ENCODE results near the gene UPB1. TPM values are rescaled to one million over a fixed set of nuclear protein-coding genes. Genes with fewer than 3 reads are reported as not detected.

The UPB1 gene
- total and polyA plus RNA-seq, 9 of the 15 experiments (the other 6 are each of a cell fraction or from before 2014, with no cell fraction given): 0.06 to 0.11 TPM; not detected in 7

DNA sequence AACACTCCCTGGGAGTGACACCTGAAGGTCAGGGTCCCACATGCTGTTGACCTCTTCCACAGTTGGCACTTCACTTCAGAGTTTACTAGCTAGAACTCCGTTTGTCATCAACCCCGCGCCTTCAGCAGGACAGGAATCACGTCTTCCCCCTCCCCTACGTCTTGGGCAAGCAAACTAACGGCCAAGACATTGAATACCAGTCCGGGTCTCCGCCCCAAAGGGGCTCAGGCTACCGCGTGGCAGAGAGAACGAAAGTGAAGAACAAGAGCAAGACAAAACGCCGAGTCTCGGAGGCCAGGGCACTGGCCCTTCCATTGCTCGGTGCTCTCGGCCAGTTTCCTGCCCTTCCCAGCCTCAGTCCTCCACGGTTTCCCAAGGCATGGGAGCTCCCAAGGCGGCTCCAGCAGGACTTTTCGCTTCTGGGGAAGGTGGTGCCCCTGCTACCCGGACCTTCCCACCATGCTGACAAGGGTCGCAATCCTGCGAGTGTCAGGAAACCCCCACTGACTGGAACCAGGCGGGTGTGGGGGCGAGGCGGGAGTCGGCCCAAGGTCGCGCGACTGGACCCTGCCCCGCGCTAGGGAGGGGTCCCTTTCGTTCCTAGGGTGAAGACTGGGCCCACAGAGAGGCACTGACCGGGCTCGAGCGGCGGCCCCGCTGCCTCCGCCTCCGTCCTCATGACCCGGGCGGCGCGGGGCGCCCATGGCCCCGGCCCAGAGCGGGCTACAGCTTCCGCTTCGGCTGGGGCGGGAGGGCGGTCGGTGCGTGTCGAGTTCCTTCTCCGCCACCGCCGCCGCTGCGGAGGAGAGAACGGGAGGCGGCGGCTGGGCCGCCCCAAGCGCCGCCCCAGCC, 59.4 kb downstream of the UPB1 start, which contains the start of gene GUCD1 (continued):
- peak in 2 of 3 experiments; percentile 31 to 40 for TF ChIP-seq YY1 (IDR thresholded peaks at IDR 0.05; ENCODE audit: borderline replicate concordance in 1 of 3, control insufficient read depth in 1 of 3, extremely low read depth in 1 of 3, insufficient read depth in 3 of 3, insufficient read length in 1 of 3, insufficient replicate concordance in 2 of 3, low read depth in 1 of 3, low read length in 2 of 3)
- no peak for TF ChIP-seq TEAD1 (CRISPR knock-in tag; IDR thresholded peaks at IDR 0.05)
- TF ChIP-seq CTBP1 (IDR thresholded peaks at IDR 0.05; ENCODE audit: borderline replicate concordance): no peak
- TF ChIP-seq HMGN3 (IDR thresholded peaks at IDR 0.05; ENCODE audit: borderline replicate concordance, extremely low read depth, insufficient read length, low read depth, low read length): peak; percentile 25
- TF ChIP-seq CREM (IDR thresholded peaks at IDR 0.05; ENCODE audit: low read depth): no peak
- TF ChIP-seq, protein P1, sequence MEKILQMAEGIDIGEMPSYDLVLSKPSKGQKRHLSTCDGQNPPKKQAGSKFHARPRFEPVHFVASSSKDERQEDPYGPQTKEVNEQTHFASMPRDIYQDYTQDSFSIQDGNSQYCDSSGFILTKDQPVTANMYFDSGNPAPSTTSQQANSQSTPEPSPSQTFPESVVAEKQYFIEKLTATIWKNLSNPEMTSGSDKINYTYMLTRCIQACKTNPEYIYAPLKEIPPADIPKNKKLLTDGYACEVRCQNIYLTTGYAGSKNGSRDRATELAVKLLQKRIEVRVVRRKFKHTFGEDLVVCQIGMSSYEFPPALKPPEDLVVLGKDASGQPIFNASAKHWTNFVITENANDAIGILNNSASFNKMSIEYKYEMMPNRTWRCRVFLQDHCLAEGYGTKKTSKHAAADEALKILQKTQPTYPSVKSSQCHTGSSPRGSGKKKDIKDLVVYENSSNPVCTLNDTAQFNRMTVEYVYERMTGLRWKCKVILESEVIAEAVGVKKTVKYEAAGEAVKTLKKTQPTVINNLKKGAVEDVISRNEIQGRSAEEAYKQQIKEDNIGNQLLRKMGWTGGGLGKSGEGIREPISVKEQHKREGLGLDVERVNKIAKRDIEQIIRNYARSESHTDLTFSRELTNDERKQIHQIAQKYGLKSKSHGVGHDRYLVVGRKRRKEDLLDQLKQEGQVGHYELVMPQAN (IDR thresholded peaks at IDR 0.05; ENCODE audit: borderline replicate concordance): peak; percentile 13; the same call in 1 of the 2 replicates
- TF ChIP-seq FOXA1 (IDR thresholded peaks at IDR 0.05; ENCODE audit: borderline replicate concordance): no peak
- TF ChIP-seq, protein P2, sequence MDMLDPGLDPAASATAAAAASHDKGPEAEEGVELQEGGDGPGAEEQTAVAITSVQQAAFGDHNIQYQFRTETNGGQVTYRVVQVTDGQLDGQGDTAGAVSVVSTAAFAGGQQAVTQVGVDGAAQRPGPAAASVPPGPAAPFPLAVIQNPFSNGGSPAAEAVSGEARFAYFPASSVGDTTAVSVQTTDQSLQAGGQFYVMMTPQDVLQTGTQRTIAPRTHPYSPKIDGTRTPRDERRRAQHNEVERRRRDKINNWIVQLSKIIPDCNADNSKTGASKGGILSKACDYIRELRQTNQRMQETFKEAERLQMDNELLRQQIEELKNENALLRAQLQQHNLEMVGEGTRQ (CRISPR knock-in tag; IDR thresholded peaks at IDR 0.05): no peak
- no peak for TF ChIP-seq HDAC6 (IDR thresholded peaks at IDR 0.05; ENCODE audit: low read depth, low read length)
- TF ChIP-seq TAF15 (IDR thresholded peaks at IDR 0.05; ENCODE audit: low read depth, low read length): no peak
- no peak for TF ChIP-seq BRCA1 (IDR thresholded peaks at IDR 0.05)
- no peak for TF ChIP-seq BRCA1 (CRISPR knock-in tag; IDR thresholded peaks at IDR 0.05)
- TF ChIP-seq RBBP5 (IDR thresholded peaks at IDR 0.05; ENCODE audit: borderline replicate concordance, insufficient read depth, low read length, poor library complexity, severe bottlenecking): peak; percentile 43
- TF ChIP-seq ZNF41 (CRISPR knock-in tag; conservative IDR thresholded peaks at IDR 0.05): no peak
- TF ChIP-seq, protein P3, sequence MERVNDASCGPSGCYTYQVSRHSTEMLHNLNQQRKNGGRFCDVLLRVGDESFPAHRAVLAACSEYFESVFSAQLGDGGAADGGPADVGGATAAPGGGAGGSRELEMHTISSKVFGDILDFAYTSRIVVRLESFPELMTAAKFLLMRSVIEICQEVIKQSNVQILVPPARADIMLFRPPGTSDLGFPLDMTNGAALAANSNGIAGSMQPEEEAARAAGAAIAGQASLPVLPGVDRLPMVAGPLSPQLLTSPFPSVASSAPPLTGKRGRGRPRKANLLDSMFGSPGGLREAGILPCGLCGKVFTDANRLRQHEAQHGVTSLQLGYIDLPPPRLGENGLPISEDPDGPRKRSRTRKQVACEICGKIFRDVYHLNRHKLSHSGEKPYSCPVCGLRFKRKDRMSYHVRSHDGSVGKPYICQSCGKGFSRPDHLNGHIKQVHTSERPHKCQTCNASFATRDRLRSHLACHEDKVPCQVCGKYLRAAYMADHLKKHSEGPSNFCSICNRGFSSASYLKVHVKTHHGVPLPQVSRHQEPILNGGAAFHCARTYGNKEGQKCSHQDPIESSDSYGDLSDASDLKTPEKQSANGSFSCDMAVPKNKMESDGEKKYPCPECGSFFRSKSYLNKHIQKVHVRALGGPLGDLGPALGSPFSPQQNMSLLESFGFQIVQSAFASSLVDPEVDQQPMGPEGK (CRISPR knock-in tag; IDR thresholded peaks at IDR 0.05; ENCODE audit: borderline replicate concordance): no peak
- TF ChIP-seq HEY1 (CRISPR knock-in tag; IDR thresholded peaks at IDR 0.05; ENCODE audit: borderline replicate concordance): no peak
- TF ChIP-seq FIP1L1 (IDR thresholded peaks at IDR 0.05; ENCODE audit: low read depth, low read length, poor library complexity, severe bottlenecking): peak; percentile 61
- 0 out of 2 replicates have a peak, but pooled peaks have one; percentile 0 for TF ChIP-seq ZFX (CRISPR knock-in tag; IDR thresholded peaks at IDR 0.05)
- TF ChIP-seq NFIC (IDR thresholded peaks at IDR 0.05): no peak
- 0 out of 2 replicates have a peak, but pooled peaks have one; percentile 55 for TF ChIP-seq KAT7 (CRISPR knock-in tag; IDR thresholded peaks at IDR 0.05; ENCODE audit: borderline replicate concordance)
- TF ChIP-seq MCM5 (IDR thresholded peaks at IDR 0.05; ENCODE audit: low read depth): no peak
- TF ChIP-seq CCNT2 (IDR thresholded peaks at IDR 0.05; ENCODE audit: borderline replicate concordance, extremely low read depth, insufficient read length, low read depth, low read length): peak; percentile 39

Data from K562 (cell line).